HepG2 (cell line): Measurements from ENCODE around the gene CHRNG. TPM values are rescaled to one million over a fixed set of nuclear protein-coding genes. Genes with fewer than 3 reads are reported as not detected.
A peak's percentile ranks its signal among the peaks of the same experiment; 100 is the strongest.

Source experiments
- ATM ChIP-seq: fragments of 450-650 bp; IDR thresholded peaks from 2 replicates; pipeline ENCODE4 v1.7.1; 2017; ENCODE audit warnings: mild to moderate bottlenecking, borderline replicate concordance
- FIP1L1 ChIP-seq: fragments of 200-400 bp; formaldehyde crosslinking; IDR thresholded peaks from 2 replicates; pipeline ENCODE4 v1.6.1; 2018; ENCODE audit warnings: low read depth, mild to moderate bottlenecking, low read length, moderate library complexity, borderline replicate concordance; ENCODE audit not compliant: insufficient read depth
- HNRNPUL1 ChIP-seq: fragments of 200-400 bp; formaldehyde crosslinking; IDR thresholded peaks from 2 replicates; pipeline ENCODE4 v1.6.1; 2017; ENCODE audit warnings: low read depth, mild to moderate bottlenecking, low read length, moderate library complexity
- NKX3-1 ChIP-seq: sonication (generic); formaldehyde crosslinking; IDR thresholded peaks from 2 replicates; pipeline ENCODE4 v1.5.0; 2020; ENCODE audit warnings: missing genetic modification reagents
- PAX8 ChIP-seq: sonication (generic); formaldehyde crosslinking; IDR thresholded peaks from 2 replicates; pipeline ENCODE4 v1.8.0; 2022; ENCODE audit warnings: mild to moderate bottlenecking, missing genetic modification reagents, borderline replicate concordance
- PITX1 ChIP-seq: sonication (generic); formaldehyde crosslinking; IDR thresholded peaks from 2 replicates; pipeline ENCODE4 v1.5.1; 2020; ENCODE audit warnings: mild to moderate bottlenecking, missing genetic modification reagents
- SKI ChIP-seq: fragments of 450-650 bp; IDR thresholded peaks from one replicate; pipeline ENCODE4 v1.6.1; 2018; ENCODE audit warnings: mild to moderate bottlenecking; ENCODE audit not compliant: partially characterized antibody
- SRF ChIP-seq: IDR thresholded peaks from 2 replicates; pipeline ENCODE4 v1.6.1; 2011; ENCODE audit warnings: mild to moderate bottlenecking, low read depth, low read length, moderate library complexity
- TAF15 ChIP-seq: fragments of 200-400 bp; formaldehyde crosslinking; IDR thresholded peaks from one replicate; pipeline ENCODE4 v1.6.1; 2018; ENCODE audit warnings: mild to moderate bottlenecking, low read depth, low read length; ENCODE audit not compliant: poor library complexity, severe bottlenecking
- TEAD2 ChIP-seq: sonication (generic); formaldehyde crosslinking; IDR thresholded peaks from 2 replicates; pipeline ENCODE4 v1.9.0; 2021; ENCODE audit warnings: missing genetic modification reagents
- WIZ ChIP-seq: sonication (generic); formaldehyde crosslinking; IDR thresholded peaks from 2 replicates; pipeline ENCODE4 v1.5.1; 2020; ENCODE audit warnings: mild to moderate bottlenecking, missing genetic modification reagents
- YEATS2 ChIP-seq: sonication (generic); formaldehyde crosslinking; IDR thresholded peaks from 2 replicates; pipeline ENCODE4 v1.4.0; 2020; ENCODE audit warnings: missing genetic modification reagents, borderline replicate concordance
- ZBTB7A ChIP-seq: sonication (generic); formaldehyde crosslinking; IDR thresholded peaks from 2 replicates; pipeline ENCODE4 v1.8.0; 2022; ENCODE audit warnings: mild to moderate bottlenecking, missing genetic modification reagents
- ZNF10 ChIP-seq: sonication (generic); formaldehyde crosslinking; IDR thresholded peaks from 2 replicates; pipeline ENCODE4 v1.4.0; 2020; ENCODE audit warnings: mild to moderate bottlenecking, low read depth, missing genetic modification reagents, borderline replicate concordance
- ZNF331 ChIP-seq: sonication (generic); formaldehyde crosslinking; IDR thresholded peaks from 2 replicates; pipeline ENCODE4 v1.4.0; 2020; ENCODE audit warnings: missing genetic modification reagents
- ZNF343 ChIP-seq: sonication (generic); formaldehyde crosslinking; IDR thresholded peaks from 2 replicates; pipeline ENCODE4 v1.4.0; 2020; ENCODE audit warnings: mild to moderate bottlenecking, missing genetic modification reagents
- ZNF446 ChIP-seq: sonication (generic); formaldehyde crosslinking; IDR thresholded peaks from 2 replicates; pipeline ENCODE4 v1.5.0; 2020; ENCODE audit warnings: mild to moderate bottlenecking, missing genetic modification reagents
- ZNF562 ChIP-seq: sonication (generic); formaldehyde crosslinking; IDR thresholded peaks from 2 replicates; pipeline ENCODE4 v1.8.0; 2022; ENCODE audit warnings: missing genetic modification reagents, borderline replicate concordance
- ZNF616 ChIP-seq: sonication (generic); formaldehyde crosslinking; IDR thresholded peaks from 2 replicates; pipeline ENCODE4 v1.5.0; 2020; ENCODE audit warnings: low read depth, mild to moderate bottlenecking, missing genetic modification reagents
- ZNF788 ChIP-seq: sonication (generic); formaldehyde crosslinking; IDR thresholded peaks from 2 replicates; pipeline ENCODE4 v1.5.0; 2020; ENCODE audit warnings: mild to moderate bottlenecking, missing genetic modification reagents, borderline replicate concordance
- polyA plus RNA-seq, 8 experiments: library from polyadenylated mRNA; depleted of rRNA in 3 of 8; stranded (reverse) in 7 of 8; unstranded in 1 of 8; fragments of >200 nt; fragmentation: Illumina TruSeq in 4 of 8; extraction: Trizol in 4 of 8; gene quantifications; 2 replicates each; pipeline versions ENCODE4 v1.2.1 to v1.2.3, GENCODE V29; 2011 to 2016; ENCODE audit warnings: low read depth in 4 of 8, missing spikeins in 1 of 8, mixed read lengths in 1 of 8; ENCODE audit not compliant: insufficient read depth in 1 of 8
- total RNA-seq, 5 experiments: library from RNA; depleted of rRNA; stranded (reverse); fragments of >200 nt; fragmentation: Illumina TruSeq; extraction: Trizol; gene quantifications; 2 replicates each; pipeline ENCODE4 v1.2.3, GENCODE V29; 2016; ENCODE audit warnings: low read depth in 1 of 5
- TF ChIP-seq, protein P1 (sequence below), 2 experiments: IDR thresholded peaks; 2 replicates each; pipeline ENCODE4 v1.6.1; 2011 to 2012; ENCODE audit warnings: low read length in 2 of 2, borderline replicate concordance in 1 of 2, low read depth in 1 of 2, mild to moderate bottlenecking in 1 of 2, moderate library complexity in 1 of 2
- TF ChIP-seq, protein P2 (sequence below): sonication (generic); formaldehyde crosslinking; IDR thresholded peaks from 2 replicates; pipeline ENCODE4 v1.9.0; 2021; ENCODE audit warnings: missing genetic modification reagents, mild to moderate bottlenecking, borderline replicate concordance

CHRNG gene
- total and polyA plus RNA-seq, 2 of the 13 experiments (the other 11 are each of a cell fraction or from before 2014, with no cell fraction given) = not detected

DNA sequence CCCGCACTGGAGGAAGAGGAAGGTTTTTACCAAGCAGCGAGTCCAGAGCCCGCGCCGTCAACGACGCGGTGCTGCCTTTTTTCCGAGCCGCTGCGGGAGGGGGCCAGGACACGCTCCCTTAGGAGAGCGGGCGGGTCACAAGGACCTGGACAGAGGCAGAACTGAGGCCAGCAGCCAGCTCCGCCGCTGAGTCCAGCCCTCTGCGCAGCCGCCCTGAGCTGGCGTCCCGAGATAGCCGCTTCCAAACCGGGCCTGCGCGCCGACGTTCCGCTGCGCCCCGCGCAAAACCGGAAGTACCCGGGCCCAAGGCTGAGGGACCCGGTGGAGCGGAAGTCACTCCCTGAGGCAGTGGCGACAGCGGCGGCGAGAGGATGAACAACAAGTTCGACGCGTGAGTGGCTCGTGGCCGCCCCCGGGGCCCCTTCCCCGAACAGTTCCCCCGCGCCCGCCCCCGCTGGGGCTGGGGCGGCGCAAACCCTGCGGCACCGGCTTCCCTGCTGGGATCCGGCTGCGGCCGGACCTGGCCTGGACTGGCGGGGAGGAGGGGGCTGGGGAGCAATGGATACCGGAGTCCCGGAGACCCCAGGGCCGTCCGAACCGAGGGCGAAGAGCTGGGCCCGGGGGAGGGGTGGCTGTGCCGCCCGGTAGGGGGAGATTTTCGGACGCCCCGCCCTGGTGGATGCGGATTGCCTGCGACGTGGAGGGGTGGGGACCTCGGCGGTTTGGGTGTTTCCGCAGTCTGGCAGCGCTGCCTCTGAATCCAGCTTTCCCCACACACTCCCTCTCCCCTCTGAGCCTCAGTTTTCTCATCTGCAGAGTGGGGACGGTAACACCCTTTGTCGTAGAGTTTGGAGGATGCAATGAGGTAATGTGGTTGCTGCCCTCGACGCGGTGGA lies 11.1 kb downstream of the CHRNG start, which contains the start of the genes EIF4E2 and TIGD1 (continued):
- TF ChIP-seq PAX8 (CRISPR knock-in tag) (peak; percentile 96; the same call in 1 of the 2 replicates), ZNF788 (CRISPR knock-in tag) (peak; percentile 99; the same call in 1 of the 2 replicates), ZNF446 (CRISPR knock-in tag) (peak; percentile 99), SKI (peak; percentile 62), PITX1 (CRISPR knock-in tag) (peak; percentile 82), ZBTB7A (CRISPR knock-in tag) (peak; percentile 94), WIZ (CRISPR knock-in tag) (peak; percentile 96), ZNF343 (CRISPR knock-in tag) (peak; percentile 99), ZNF10 (CRISPR knock-in tag) (no peak), FIP1L1 (peak; percentile 75), YEATS2 (CRISPR knock-in tag) (peak; percentile 99), ZNF616 (CRISPR knock-in tag) (peak; percentile 98; the same call in 1 of the 2 replicates), TEAD2 (peak; percentile 95), ATM (no peak), TAF15 (peak; percentile 81), SRF (peak; percentile 66; the same call in 1 of the 2 replicates), NKX3-1 (CRISPR knock-in tag) (peak; percentile 99), ZNF562 (CRISPR knock-in tag) (peak; percentile 76), ZNF331 (CRISPR knock-in tag) (peak; percentile 93), HNRNPUL1 (peak; percentile 92)
- TF ChIP-seq, protein P1, sequence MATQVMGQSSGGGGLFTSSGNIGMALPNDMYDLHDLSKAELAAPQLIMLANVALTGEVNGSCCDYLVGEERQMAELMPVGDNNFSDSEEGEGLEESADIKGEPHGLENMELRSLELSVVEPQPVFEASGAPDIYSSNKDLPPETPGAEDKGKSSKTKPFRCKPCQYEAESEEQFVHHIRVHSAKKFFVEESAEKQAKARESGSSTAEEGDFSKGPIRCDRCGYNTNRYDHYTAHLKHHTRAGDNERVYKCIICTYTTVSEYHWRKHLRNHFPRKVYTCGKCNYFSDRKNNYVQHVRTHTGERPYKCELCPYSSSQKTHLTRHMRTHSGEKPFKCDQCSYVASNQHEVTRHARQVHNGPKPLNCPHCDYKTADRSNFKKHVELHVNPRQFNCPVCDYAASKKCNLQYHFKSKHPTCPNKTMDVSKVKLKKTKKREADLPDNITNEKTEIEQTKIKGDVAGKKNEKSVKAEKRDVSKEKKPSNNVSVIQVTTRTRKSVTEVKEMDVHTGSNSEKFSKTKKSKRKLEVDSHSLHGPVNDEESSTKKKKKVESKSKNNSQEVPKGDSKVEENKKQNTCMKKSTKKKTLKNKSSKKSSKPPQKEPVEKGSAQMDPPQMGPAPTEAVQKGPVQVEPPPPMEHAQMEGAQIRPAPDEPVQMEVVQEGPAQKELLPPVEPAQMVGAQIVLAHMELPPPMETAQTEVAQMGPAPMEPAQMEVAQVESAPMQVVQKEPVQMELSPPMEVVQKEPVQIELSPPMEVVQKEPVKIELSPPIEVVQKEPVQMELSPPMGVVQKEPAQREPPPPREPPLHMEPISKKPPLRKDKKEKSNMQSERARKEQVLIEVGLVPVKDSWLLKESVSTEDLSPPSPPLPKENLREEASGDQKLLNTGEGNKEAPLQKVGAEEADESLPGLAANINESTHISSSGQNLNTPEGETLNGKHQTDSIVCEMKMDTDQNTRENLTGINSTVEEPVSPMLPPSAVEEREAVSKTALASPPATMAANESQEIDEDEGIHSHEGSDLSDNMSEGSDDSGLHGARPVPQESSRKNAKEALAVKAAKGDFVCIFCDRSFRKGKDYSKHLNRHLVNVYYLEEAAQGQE (IDR thresholded peaks at IDR 0.05; ENCODE audit: borderline replicate concordance in 1 of 2, low read depth in 1 of 2, low read length in 2 of 2) = peak in 1 of 2 experiments; percentile 51; a peak in 2 of 4 replicates
- TF ChIP-seq, protein P2, sequence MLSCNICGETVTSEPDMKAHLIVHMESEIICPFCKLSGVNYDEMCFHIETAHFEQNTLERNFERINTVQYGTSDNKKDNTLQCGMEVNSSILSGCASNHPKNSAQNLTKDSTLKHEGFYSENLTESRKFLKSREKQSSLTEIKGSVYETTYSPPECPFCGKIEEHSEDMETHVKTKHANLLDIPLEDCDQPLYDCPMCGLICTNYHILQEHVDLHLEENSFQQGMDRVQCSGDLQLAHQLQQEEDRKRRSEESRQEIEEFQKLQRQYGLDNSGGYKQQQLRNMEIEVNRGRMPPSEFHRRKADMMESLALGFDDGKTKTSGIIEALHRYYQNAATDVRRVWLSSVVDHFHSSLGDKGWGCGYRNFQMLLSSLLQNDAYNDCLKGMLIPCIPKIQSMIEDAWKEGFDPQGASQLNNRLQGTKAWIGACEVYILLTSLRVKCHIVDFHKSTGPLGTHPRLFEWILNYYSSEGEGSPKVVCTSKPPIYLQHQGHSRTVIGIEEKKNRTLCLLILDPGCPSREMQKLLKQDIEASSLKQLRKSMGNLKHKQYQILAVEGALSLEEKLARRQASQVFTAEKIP (CRISPR knock-in tag) = no peak
